ENCODE results near the gene MAML1.

MAML1 gene

DNA sequence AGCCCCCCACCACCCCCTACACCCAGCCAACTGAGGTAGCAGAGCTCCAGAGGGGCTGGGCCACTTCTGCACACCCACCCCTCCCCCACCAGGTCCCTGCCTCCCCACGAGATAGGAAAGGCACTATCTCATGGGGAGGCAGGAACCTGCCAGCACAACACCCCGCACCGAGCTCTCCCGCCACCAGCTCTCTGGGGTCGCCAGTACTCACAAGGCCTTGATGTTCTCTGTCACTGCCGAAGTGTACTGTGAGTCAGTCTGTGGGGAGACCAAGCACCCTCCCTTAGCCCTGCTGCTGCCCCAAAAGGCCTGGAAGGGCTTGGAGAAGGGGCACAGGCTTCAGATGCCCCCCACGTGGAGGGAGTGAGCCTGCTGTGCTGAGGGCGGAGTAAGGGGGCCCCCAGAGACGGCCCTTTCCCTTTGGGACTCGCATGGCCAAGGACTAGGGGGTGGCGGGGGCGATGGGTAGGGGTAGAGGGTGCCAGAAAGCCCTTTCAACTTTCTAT lies 68.1 kb downstream of the MAML1 start:
- H3K4me1 ChIP-seq = peaks cover 50 to 61% (median 57%) of the 10 kb centered on the region in 10 experiments
- H3K9me3 ChIP-seq (replicated peaks in 1 of 11) = no peaks in the 10 kb centered on the region
- peak overlapping the region in 4 of 11 experiments; percentile 6 to 28 (median 18); a peak in 3 of 22 replicates for H3K4me2 ChIP-seq
- no peak overlapping the region for H3K4me3 ChIP-seq
- TF ChIP-seq Cebpa-rat (IDR thresholded peaks at IDR 0.05) = no peak
- H3K9ac ChIP-seq = 0 out of 22 replicates have a peak overlapping the region, but pooled peaks of 1 of the 11 experiments have one; percentile 23
- H3K27ac ChIP-seq = no peak overlapping the region
- H3K36me3 ChIP-seq = peaks cover 33 to 55% (median 46%) of the 10 kb centered on the region in 11 experiments
- H3K27me3 ChIP-seq = no peaks in the 10 kb centered on the region
- H4K20me1 ChIP-seq = peaks cover 43 to 93% (median 74%) of the 10 kb centered on the region in 11 experiments

GRCh38 chr5:179801304-179802206 lies 68.9 kb downstream of the MAML1 start:
- H3K9me3 ChIP-seq (replicated peaks in 1 of 11) = no peaks in the 10 kb centered on the region
- no peak for TF ChIP-seq Cebpa-rat (IDR thresholded peaks at IDR 0.05)
- peaks cover 33 to 55% (median 46%) of the 10 kb centered on the region in 11 experiments for H3K36me3 ChIP-seq
- H4K20me1 ChIP-seq = peaks cover 43 to 92% (median 74%) of the 10 kb centered on the region in 11 experiments
- peak overlapping the region; percentile 89 to 100 (median 96); a peak in 21 of 22 replicates for H3K4me2 ChIP-seq
- H3K4me3 ChIP-seq = no peak overlapping the region
- H3K27ac ChIP-seq = no peak overlapping the region
- no peaks in the 10 kb centered on the region for H3K27me3 ChIP-seq
- H3K9ac ChIP-seq = peak overlapping the region in 1 of 11 experiments; percentile 21; a peak in 1 of 22 replicates
- peaks cover 48 to 58% (median 54%) of the 10 kb centered on the region in 10 experiments for H3K4me1 ChIP-seq

DNA sequence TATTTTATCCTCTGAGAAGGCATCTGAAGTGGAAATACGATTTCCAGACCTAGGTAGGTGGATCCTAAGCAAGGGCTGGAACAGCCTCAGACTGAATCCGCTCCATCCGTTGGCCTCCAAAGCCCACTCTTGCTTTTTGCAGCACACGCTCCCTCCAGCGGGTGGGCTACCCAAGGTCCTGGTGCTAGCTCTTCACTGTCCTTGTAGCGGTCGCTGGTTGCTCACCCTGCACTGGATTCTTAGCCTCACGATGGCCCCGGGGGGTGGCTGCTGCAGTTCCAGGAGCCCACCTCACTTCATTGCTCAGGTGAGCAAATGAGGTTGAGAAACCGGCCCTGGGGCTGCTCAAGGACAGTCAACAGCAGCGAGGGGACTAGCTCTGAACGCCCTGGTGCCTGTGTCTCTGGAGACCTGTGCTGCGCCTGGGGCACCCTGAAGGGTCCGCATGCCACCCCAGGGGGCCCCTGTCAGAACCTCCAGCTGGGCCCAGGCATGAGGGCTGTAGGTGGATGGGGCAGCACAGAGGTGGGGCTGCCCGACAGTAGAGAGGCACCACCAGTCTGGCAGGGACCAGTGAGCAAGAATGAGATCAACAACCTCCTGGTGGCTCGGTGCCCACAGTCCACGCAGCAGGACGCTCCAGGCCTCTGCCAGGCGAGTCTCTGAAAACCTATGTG lies 69.7 kb downstream of the MAML1 start:
- Histone ChIP-seq H4K20me1 (peaks cover 43 to 84% (median 69%) of the 10 kb centered on the region in 11 experiments), H3K4me3 (no peak overlapping the region; a peak in 1 of 20 replicates), H3K9me3 (replicated peaks in 1 of 11) (no peaks in the 10 kb centered on the region), H3K4me1 (peaks cover 40 to 51% (median 46%) of the 10 kb centered on the region in 10 experiments), H3K4me2 (peak overlapping the region; percentile 89 to 100 (median 96)), H3K36me3 (peaks cover 27 to 48% (median 41%) of the 10 kb centered on the region in 11 experiments), H3K9ac (peak overlapping the region in 9 of 11 experiments; percentile 22 to 90 (median 45); a peak in 11 of 22 replicates), H3K27me3 (no peaks in the 10 kb centered on the region), H3K27ac (peak overlapping the region in 4 of 11 experiments; percentile 34 to 53 (median 43); a peak in 2 of 22 replicates)
- TF ChIP-seq Cebpa-rat (IDR thresholded peaks at IDR 0.05) = no peak

GRCh38 chr5:179802950-179803562 lies 70.4 kb downstream of the MAML1 start:
- peaks cover 43 to 80% (median 63%) of the 10 kb centered on the region in 11 experiments for H4K20me1 ChIP-seq
- H3K27ac ChIP-seq = peak overlapping the region in 8 of 11 experiments; percentile 23 to 53 (median 36); a peak in 8 of 22 replicates
- no peaks in the 10 kb centered on the region for H3K9me3 ChIP-seq (replicated peaks in 1 of 11)
- H3K27me3 ChIP-seq = no peaks in the 10 kb centered on the region
- H3K4me1 ChIP-seq = peaks cover 45 to 57% (median 50%) of the 10 kb centered on the region in 10 experiments
- H3K4me2 ChIP-seq = peak overlapping the region; percentile 89 to 100 (median 96)
- peak overlapping the region in 10 of 11 experiments; percentile 22 to 90 (median 45); a peak in 16 of 22 replicates for H3K9ac ChIP-seq
- no peak for TF ChIP-seq Cebpa-rat (IDR thresholded peaks at IDR 0.05)
- peaks cover 21 to 41% (median 34%) of the 10 kb centered on the region in 11 experiments for H3K36me3 ChIP-seq
- H3K4me3 ChIP-seq = peak overlapping the region in 1 of 10 experiments; percentile 15; a peak in 2 of 20 replicates

- peaks cover 48 to 60% (median 52%) of the 10 kb centered on the region in 10 experiments for H3K4me1 ChIP-seq
- H3K27ac ChIP-seq = peak overlapping the region; percentile 13 to 92 (median 84); a peak in 20 of 22 replicates
- H3K4me3 ChIP-seq = peak overlapping the region; percentile 73 to 87 (median 77)
- no peaks in the 10 kb centered on the region for H3K27me3 ChIP-seq
- peaks cover 13 to 32% (median 26%) of the 10 kb centered on the region in 11 experiments for H3K36me3 ChIP-seq
- no peaks in the 10 kb centered on the region for H3K9me3 ChIP-seq (replicated peaks in 1 of 11)
- H3K4me2 ChIP-seq = peak overlapping the region; percentile 89 to 100 (median 96)
- peaks cover 43 to 72% (median 66%) of the 10 kb centered on the region in 11 experiments for H4K20me1 ChIP-seq
- no peak; a peak in 1 of 22 replicates for TF ChIP-seq Cebpa-rat (IDR thresholded peaks at IDR 0.05)
- peak overlapping the region; percentile 85 to 95 (median 89) for H3K9ac ChIP-seq
Measured at GRCh38 chr5:179803651-179804554, 71.3 kb downstream of the MAML1 start.

GRCh38 chr5:179804555-179804947 lies 71.9 kb downstream of the MAML1 start:
- peak overlapping the region; percentile 89 to 100 (median 96) for H3K4me2 ChIP-seq
- H3K27me3 ChIP-seq = no peaks in the 10 kb centered on the region
- peak overlapping the region; percentile 73 to 87 (median 77) for H3K4me3 ChIP-seq
- peaks cover 48 to 60% (median 52%) of the 10 kb centered on the region in 10 experiments for H3K4me1 ChIP-seq
- no peak for TF ChIP-seq Cebpa-rat (IDR thresholded peaks at IDR 0.05)
- H3K9me3 ChIP-seq (replicated peaks in 1 of 11) = no peaks in the 10 kb centered on the region
- H3K9ac ChIP-seq = peak overlapping the region; percentile 85 to 95 (median 89); a peak in 21 of 22 replicates
- H3K27ac ChIP-seq = peak overlapping the region in 10 of 11 experiments; percentile 13 to 92 (median 85); a peak in 20 of 22 replicates
- H3K36me3 ChIP-seq = peaks cover 6 to 26% (median 19%) of the 10 kb centered on the region in 11 experiments
- peaks cover 39 to 66% (median 59%) of the 10 kb centered on the region in 11 experiments for H4K20me1 ChIP-seq

DNA sequence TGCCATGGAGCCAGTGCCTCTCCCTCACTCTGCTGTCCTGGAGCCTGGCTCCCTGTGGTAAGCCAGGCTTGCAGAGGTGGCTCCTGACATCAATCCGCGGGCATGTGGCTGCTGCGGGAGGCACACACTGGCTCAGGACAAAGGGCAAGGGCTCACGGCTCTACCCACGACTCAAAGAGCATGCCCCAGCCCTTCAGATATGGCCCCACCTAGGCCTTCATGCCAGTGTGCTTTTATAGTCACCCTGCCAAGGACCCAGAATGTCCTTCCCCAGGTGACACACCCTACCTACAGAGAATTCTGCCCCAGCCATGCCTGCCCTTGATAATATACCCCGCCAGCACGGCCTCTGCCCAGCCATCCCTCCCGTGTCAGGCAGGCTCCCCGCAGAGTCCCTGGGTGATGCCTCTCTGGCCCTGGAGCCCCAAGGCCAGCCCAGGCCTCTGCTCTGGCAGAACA lies 72.5 kb downstream of the MAML1 start:
- Histone ChIP-seq H3K4me1 (peaks cover 48 to 60% (median 52%) of the 10 kb centered on the region in 10 experiments), H3K27me3 (no peaks in the 10 kb centered on the region), H3K4me2 (peak overlapping the region; percentile 89 to 100 (median 96)), H3K4me3 (peak overlapping the region; percentile 73 to 87 (median 77)), H3K27ac (peak overlapping the region; percentile 82 to 92 (median 86)), H3K9me3 (replicated peaks in 1 of 11) (no peaks in the 10 kb centered on the region), H3K9ac (peak overlapping the region; percentile 85 to 95 (median 89)), H4K20me1 (peaks cover 38 to 61% (median 54%) of the 10 kb centered on the region in 11 experiments), H3K36me3 (peaks cover under 1 to 20% (median 14%) of the 10 kb centered on the region in 11 experiments)
- no peak for TF ChIP-seq Cebpa-rat (IDR thresholded peaks at IDR 0.05)
